GM12873 (cell line): ENCODE results near the gene TTYH1.

Experiments used
- CTCF ChIP-seq: IDR thresholded peaks from 2 replicates; pipeline ENCODE4 v1.5.1; 2012; ENCODE audit warnings: low read depth, mild to moderate bottlenecking, moderate library complexity, low read length, control low read depth; ENCODE audit not compliant: insufficient read depth; ENCODE audit errors: missing control alignments

Gene TTYH1

DNA sequence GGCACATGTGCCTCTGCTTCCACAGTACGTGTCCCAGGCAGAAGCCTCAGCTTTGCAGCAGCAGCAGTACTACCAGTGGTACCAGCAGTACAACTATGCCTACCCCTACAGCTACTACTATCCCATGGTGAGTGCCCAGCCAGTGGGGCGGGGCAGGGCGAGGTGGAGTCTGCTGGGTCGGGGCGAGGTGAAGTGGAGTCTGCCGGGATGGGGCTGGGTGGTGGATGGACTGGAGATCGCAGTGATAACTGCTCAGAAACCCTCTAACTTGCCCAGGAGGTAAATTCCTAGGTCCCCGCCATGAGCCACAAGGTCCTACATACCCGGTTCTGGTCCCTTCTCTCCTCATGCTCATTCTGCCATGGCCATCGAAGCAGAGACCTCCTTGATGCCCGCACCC, 37.4 kb downstream of the TTYH1 start:
- no peak for TF ChIP-seq CTCF

GRCh38 chr19:54453921-54454780, 38.9 kb downstream of the TTYH1 start:
- TF ChIP-seq CTCF, result no peak

GRCh38 chr19:54454781-54455675, 39.8 kb downstream of the TTYH1 start:
- no peak for TF ChIP-seq CTCF

DNA sequence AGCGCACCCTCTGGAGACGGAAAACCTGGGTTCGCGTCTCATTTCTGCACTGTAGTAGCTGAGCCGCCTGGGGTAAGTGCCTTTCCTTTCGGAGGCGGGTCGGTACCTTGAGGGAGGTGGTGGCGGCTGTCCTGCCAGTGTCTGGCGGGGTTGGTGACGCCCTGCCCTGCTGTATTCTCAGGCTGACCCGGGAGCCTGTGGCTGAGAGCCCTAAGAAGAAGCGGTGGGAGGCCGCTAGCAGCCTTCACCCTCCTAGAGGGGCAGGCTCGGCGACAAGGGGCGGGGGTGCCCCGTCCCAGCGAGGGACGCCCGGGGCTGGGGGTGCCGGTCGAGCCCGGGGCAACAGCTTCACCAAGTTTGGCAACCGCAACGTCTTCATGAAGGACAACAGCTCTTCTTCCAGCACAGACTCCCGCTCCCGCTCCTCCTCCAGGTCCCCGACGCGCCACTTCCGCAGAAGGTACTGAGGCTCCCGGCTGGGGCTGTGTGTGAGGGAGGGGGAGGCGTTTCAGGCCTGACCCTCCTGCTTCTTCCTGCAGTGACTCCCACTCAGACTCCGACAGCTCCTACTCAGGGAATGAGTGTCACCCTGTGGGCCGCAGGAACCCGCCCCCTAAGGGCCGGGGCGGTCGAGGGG, 40.6 kb downstream of the TTYH1 start:
- no peak for TF ChIP-seq CTCF

DNA sequence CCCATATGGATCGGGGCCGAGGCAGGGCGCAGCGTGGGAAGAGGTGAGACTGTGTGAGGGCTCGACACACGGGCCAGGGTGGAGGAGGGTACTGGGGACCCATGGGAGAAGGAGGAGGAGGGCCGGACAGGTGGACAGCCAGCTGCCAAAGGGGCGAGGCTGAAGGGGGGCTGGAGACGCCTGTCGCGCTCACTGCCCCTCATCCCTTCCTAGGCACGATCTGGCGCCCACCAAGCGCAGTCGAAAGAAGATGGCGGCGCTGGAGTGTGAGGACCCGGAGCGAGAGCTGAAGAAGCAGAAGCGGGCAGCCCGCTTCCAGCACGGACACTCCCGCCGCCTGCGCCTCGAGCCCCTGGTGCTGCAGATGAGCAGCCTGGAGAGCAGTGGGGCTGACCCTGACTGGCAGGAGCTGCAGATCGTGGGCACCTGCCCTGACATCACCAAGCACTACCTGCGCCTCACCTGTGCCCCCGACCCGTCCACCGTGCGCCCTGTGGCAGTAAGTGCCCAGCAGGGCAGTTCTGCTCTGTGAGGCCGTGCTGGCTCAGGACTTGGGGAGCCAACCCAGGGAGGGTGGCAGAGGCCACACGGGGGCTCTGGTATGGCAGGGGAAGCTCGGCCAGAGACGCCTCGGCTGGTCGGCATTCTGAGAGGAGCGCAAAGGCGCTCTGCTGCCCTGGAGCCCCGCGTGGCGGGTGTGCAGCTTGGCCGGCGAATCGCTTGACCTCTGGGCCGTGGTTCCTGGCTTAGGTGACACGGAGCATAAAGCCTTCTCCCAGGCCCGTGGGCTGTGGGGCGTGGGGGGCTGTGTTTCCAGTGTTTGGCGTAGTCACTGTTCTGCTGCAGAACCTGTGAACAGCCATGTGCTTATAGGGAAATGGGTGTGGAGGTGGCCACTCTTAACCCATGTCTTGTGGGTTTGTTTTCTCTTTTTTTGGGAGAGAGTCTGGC, 41.4 kb downstream of the TTYH1 start:
- no peak for TF ChIP-seq CTCF

GRCh38 chr19:54457773-54458647, 42.7 kb downstream of the TTYH1 start:
- TF ChIP-seq CTCF, result no peak
